SK-N-SH (cell line): ENCODE measurements around the gene ACAP3. TPM values are rescaled to one million over a fixed set of nuclear protein-coding genes. Genes with fewer than 3 reads are reported as not detected.

Experiments
- CTCF ChIA-PET: fragments of 300-600, 350-600 bp; formaldehyde crosslinking; extraction: SDS; loops from one replicate; lab custom pipeline; 2021; lab: Yijun Ruan, JAX
- POLR2A ChIA-PET: fragments of 350-600 bp; sonication (Branson Sonifier 250); formaldehyde crosslinking; extraction: SDS; loops from one replicate; lab custom pipeline; 2020; ENCODE audit warnings: antibody characterized with exemption, inconsistent platforms; lab: Yijun Ruan, JAX
- DNase-seq: peaks from one replicate; pipeline ENCODE4 v3.0.0; 2012
- H2AFZ ChIP-seq: fragments of 200-600 bp; sonication (generic); 2 replicates; pipeline ENCODE4 v1.8.1; 2016; ENCODE audit warnings: antibody characterized with exemption, mild to moderate bottlenecking, low read depth
- H3F3A ChIP-seq: fragments of 200-600 bp; sonication (generic); replicated peaks from 2 replicates; pipeline ENCODE3; 2016; ENCODE audit warnings: antibody characterized with exemption, mild to moderate bottlenecking; ENCODE audit not compliant: insufficient read depth
- H3K27ac ChIP-seq, 2 experiments: fragments of 200-500 bp in 1 of 2; fragments of 200-600 bp in 1 of 2; sonication (Bioruptor generic) in 1 of 2; sonication (generic), shearing (Covaris generic) in 1 of 2; 2 replicates each; pipeline versions ENCODE4 v1.5.1 to v1.6.1; 2014 to 2016; ENCODE audit warnings: low read depth in 2 of 2, inconsistent platforms in 1 of 2, low read length in 1 of 2, mild to moderate bottlenecking in 1 of 2, mixed read lengths in 1 of 2
- H3K27me3 ChIP-seq: fragments of 200-600 bp; sonication (generic), shearing (Covaris generic); 2 replicates; pipeline ENCODE4 v1.6.1; 2016; ENCODE audit warnings: mixed run types; ENCODE audit not compliant: insufficient read depth
- H3K36me3 ChIP-seq, 2 experiments: fragments of 200-500 bp in 1 of 2; fragments of 200-600 bp in 1 of 2; sonication (Bioruptor generic) in 1 of 2; sonication (generic) in 1 of 2; replicated peaks in 1 of 2; 2 replicates each; pipeline versions ENCODE3 to v1.5.1; 2014 to 2016; ENCODE audit warnings: low read length in 1 of 2, mild to moderate bottlenecking in 1 of 2; ENCODE audit not compliant: insufficient read depth in 2 of 2, control insufficient read depth in 1 of 2
- H3K4me1 ChIP-seq, 2 experiments: fragments of 200-500 bp in 1 of 2; fragments of 200-600 bp in 1 of 2; sonication (Bioruptor generic) in 1 of 2; sonication (generic), shearing (Covaris generic) in 1 of 2; 2 replicates each; pipeline versions ENCODE4 v1.5.1 to v1.6.1; 2014 to 2016; ENCODE audit warnings: low read depth in 1 of 2, low read length in 1 of 2, mixed run types in 1 of 2; ENCODE audit not compliant: insufficient read depth in 2 of 2, control insufficient read depth in 1 of 2
- H3K4me2 ChIP-seq: fragments of 200-600 bp; sonication (generic), shearing (Covaris generic); 2 replicates; pipeline ENCODE4 v1.6.1; 2017; ENCODE audit warnings: mixed run types
- H3K4me3 ChIP-seq, 2 experiments: fragments of 200-500 bp in 1 of 2; fragments of 200-600 bp in 1 of 2; sonication (Bioruptor generic) in 1 of 2; sonication (generic), shearing (Covaris generic) in 1 of 2; 2 replicates each; pipeline versions ENCODE4 v1.5.1 to v1.8.1; 2014 to 2016; ENCODE audit warnings: low read depth in 2 of 2, inconsistent platforms in 1 of 2, low read length in 1 of 2, mild to moderate bottlenecking in 1 of 2, mixed read lengths in 1 of 2, moderate library complexity in 1 of 2
- H3K79me2 ChIP-seq: fragments of 200-600 bp; sonication (generic); 2 replicates; pipeline ENCODE4 v1.8.1; 2017; ENCODE audit warnings: mild to moderate bottlenecking; ENCODE audit not compliant: insufficient read depth
- H3K9ac ChIP-seq: fragments of 200-600 bp; sonication (generic); 2 replicates; pipeline ENCODE4 v1.6.1; 2017; ENCODE audit warnings: mixed run types
- H3K9me2 ChIP-seq: fragments of 200-600 bp; sonication (generic); 2 replicates; pipeline ENCODE4 v1.6.1; 2017; ENCODE audit warnings: mixed run types
- H3K9me3 ChIP-seq: fragments of 200-600 bp; sonication (generic); 2 replicates; pipeline ENCODE4 v1.6.1; 2017; ENCODE audit warnings: mixed run types, mild to moderate bottlenecking, moderate library complexity
- H4K20me1 ChIP-seq: fragments of 200-600 bp; sonication (generic); 2 replicates; pipeline ENCODE4 v1.6.1; 2017; ENCODE audit warnings: mild to moderate bottlenecking, mixed run types; ENCODE audit not compliant: insufficient read depth
- CHD2 ChIP-seq: fragments of 150-350 bp; IDR thresholded peaks from 2 replicates; pipeline ENCODE4 v1.6.1; 2018; ENCODE audit warnings: low read length; ENCODE audit not compliant: partially characterized antibody
- ELF1 ChIP-seq: IDR thresholded peaks from 2 replicates; pipeline ENCODE4 v1.4.0; 2012
- EZH2phosphoT487 ChIP-seq: fragments of 200-600 bp; sonication (generic); IDR thresholded peaks from 2 replicates; pipeline ENCODE4 v1.6.1; 2017; ENCODE audit warnings: low read depth, mixed run types, mild to moderate bottlenecking, antibody characterized with exemption, moderate library complexity, borderline replicate concordance
- FOSL2 ChIP-seq: IDR thresholded peaks from 2 replicates; pipeline ENCODE4 v1.4.0; 2012; ENCODE audit warnings: low read depth, mild to moderate bottlenecking, moderate library complexity, borderline replicate concordance
- GABPA ChIP-seq: IDR thresholded peaks from 2 replicates; pipeline ENCODE4 v1.4.0; 2012; ENCODE audit warnings: low read depth, mild to moderate bottlenecking
- GATA2 ChIP-seq: sonication (generic); formaldehyde crosslinking; IDR thresholded peaks from 2 replicates; pipeline ENCODE4 v1.5.0; 2020; ENCODE audit warnings: mild to moderate bottlenecking, missing genetic modification reagents
- MXI1 ChIP-seq: IDR thresholded peaks from 2 replicates; pipeline ENCODE4 v1.6.1; 2012; ENCODE audit warnings: mild to moderate bottlenecking, low read depth, low read length, improper control_type of control experiment
- NFIC ChIP-seq: IDR thresholded peaks from 2 replicates; pipeline ENCODE4 v1.4.0; 2012; ENCODE audit warnings: borderline replicate concordance
- POLR2AphosphoS5 ChIP-seq: IDR thresholded peaks from 2 replicates; pipeline ENCODE4 v1.6.1; 2012; ENCODE audit warnings: low read depth, low read length
- RAD21 ChIP-seq: IDR thresholded peaks from 2 replicates; pipeline ENCODE4 v1.6.1; 2012; ENCODE audit warnings: mild to moderate bottlenecking, low read length
- RFX5 ChIP-seq: IDR thresholded peaks from 2 replicates; pipeline ENCODE4 v1.6.1; 2012; ENCODE audit warnings: mild to moderate bottlenecking, improper control_type of control experiment, low read length
- RXRA ChIP-seq: IDR thresholded peaks from 2 replicates; pipeline ENCODE4 v1.4.0; 2012; ENCODE audit warnings: low read depth, mild to moderate bottlenecking, borderline replicate concordance
- SMC3 ChIP-seq: IDR thresholded peaks from 2 replicates; pipeline ENCODE4 v1.6.1; 2012; ENCODE audit warnings: low read depth, low read length, improper control_type of control experiment
- TCF12 ChIP-seq: IDR thresholded peaks from 2 replicates; pipeline ENCODE4 v1.4.0; 2012
- TEAD4 ChIP-seq: IDR thresholded peaks from 2 replicates; pipeline ENCODE4 v1.4.0; 2012; ENCODE audit warnings: mild to moderate bottlenecking, borderline replicate concordance; ENCODE audit not compliant: insufficient read depth
- whole genome bisulfite sequencing: methylation state at CpG from one replicate; pipeline ENCODE4 v1.1.6; 2017; ENCODE audit warnings: low lambda C conversion rate; 5-methylcytosine and 5-hydroxymethylcytosine counted together
- polyA plus RNA-seq, 3 experiments: library from polyadenylated mRNA; depleted of rRNA; stranded (reverse); fragments of >200 nt; gene quantifications; 2 replicates each; pipeline ENCODE4 v1.2.3, GENCODE V29; 2012
- TF ChIP-seq, protein P1 (sequence below): fragments of 200-600 bp; sonication (generic); IDR thresholded peaks from 2 replicates; pipeline ENCODE4 v1.6.1; 2017; ENCODE audit warnings: antibody characterized with exemption, mild to moderate bottlenecking, moderate library complexity
- TF ChIP-seq, protein P2 (sequence below): fragments of 150-350 bp; IDR thresholded peaks from 2 replicates; pipeline ENCODE4 v1.6.1; 2016; ENCODE audit warnings: mild to moderate bottlenecking, low read depth, low read length
- TF ChIP-seq, protein P3 (sequence below): IDR thresholded peaks from 2 replicates; pipeline ENCODE4 v1.6.1; 2012; ENCODE audit warnings: mild to moderate bottlenecking, low read depth, low read length, moderate library complexity

The ACAP3 gene
- polyA plus RNA-seq, 1 of the 3 experiments (the other 2 are of a cell fraction): 51.7 TPM

DNA sequence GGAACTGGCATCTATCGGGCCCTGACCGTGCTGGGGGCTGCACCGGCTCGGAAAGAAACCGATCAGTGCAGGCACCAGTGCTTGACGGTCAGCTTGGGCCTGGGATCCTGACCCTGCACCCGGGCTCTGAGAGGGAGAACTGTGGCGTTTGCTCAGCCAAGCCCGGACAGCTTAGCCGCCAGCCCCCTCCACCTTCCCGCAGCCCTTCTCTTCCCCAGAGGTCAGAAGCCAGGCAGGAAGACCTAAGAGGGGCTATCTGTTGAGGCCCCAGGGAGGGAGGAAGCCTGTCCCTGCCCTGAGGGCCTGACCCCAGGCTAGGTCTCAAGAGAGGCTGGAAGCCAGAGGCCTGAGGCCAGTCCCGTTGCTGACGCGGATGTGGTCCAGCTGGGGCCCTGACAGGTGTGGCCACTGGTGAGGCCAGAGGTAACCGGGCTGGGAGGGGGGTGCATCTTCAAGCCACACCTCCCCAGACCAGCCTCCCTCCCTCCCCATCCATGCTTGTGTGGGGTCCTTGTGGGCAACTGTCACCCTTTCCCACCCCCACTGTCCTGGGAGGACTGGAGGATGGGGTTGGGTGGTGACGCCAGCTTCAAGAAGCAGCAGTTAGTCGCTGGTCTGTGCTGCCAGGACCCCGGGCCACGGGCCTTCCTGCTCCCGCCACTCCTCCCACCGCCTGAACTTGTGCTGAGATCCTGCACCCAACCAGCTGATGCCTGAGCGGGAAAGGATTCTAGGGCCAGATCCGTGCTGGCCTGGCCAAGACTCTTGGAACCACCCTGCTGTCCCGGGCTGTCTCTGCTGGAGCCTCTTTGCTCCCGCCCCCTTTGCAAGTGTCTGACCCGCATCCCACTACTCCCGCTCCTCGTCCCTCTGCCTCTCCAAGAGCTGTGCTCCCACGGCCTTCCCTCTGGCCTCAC, 44.0 kb upstream of the ACAP3 start:
- ChIA-PET POLR2A (interaction anchor here (0.6 to 0.9 kb wide), 2 partner anchors 19 to 24 kb away, joined by 3 read pairs; no protein-coding TSS in a partner anchor), CTCF (interaction anchor here (0.6 to 5.1 kb wide), 8 partner anchors 9 to 631 kb away, joined by 3 to 48 read pairs (median 4); partner anchors contain the start of gene AURKAIP1)
- no peaks in the 10 kb centered on the region for H3K36me3 ChIP-seq
- peaks cover 0 to 46% of the 10 kb centered on the region in 2 experiments; a peak in 1 of 4 replicates for H3K4me1 ChIP-seq
- H3K4me2 ChIP-seq: no peak overlapping the region
- no peaks in the 10 kb centered on the region for H3K27me3 ChIP-seq
- peaks cover 5% of the 10 kb centered on the region for H3F3A ChIP-seq
- peaks cover 12% of the 10 kb centered on the region for H4K20me1 ChIP-seq
- peaks cover 21% of the 10 kb centered on the region for H3K79me2 ChIP-seq
- no peak overlapping the region for H3K4me3 ChIP-seq
- no peaks in the 10 kb centered on the region for H3K9me2 ChIP-seq
- no peak overlapping the region; a peak in 1 of 4 replicates for H3K27ac ChIP-seq
- no peak overlapping the region for H2AFZ ChIP-seq
- 90% methylated on average over 15 of the region's 29 CpGs for WGBS
- H3K9ac ChIP-seq: no peak overlapping the region
- H3K9me3 ChIP-seq: no peaks in the 10 kb centered on the region
- TF ChIP-seq RFX5 (no peak), GATA2 (CRISPR knock-in tag) (no peak)
- no peak for DNase-seq

DNA sequence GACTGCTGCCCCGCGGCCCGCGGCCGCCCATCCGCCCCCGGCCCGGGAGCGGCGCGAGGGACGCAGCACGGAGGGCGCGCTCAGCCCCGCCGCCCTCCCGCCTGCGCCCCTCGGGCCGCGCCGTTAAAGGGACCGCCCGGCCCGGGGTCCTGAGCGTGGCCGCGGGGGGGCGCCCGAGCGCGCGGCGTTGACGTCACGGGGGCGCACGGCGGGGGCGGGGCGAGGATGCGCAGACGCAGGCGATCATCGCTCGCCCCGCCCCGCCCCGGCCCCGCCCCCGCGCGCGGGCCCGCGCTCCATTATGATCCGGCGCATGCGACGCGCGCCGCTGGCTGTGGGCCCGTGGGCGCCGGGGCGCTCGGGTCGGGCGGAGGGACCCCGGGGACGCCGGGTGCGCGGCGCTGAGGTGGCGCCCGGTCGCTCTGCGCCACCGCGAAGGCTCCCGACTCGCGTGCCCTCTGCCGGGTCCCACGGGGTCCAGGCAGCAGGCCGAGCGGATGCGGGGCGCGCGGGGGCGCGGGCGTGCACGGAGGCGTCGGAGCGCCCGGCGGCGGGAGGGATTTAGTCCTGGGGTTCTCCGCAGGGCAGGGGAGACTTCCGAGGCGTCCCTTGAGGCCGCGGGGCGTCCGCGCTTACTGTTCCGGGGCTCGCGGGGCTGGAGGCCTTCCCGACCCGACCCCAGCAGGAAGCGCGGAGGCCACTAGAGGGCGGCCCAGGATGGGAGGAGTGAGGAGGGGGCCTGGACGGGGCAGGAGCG, 41.7 kb upstream of the ACAP3 start, which contains the start of gene DVL1:
Gene DVL1, minus strand, starts transcription at position 163 of the 757 bp plus-strand sequence. CDS start 353 bp downstream, outside the sequence.
- POLR2A ChIA-PET: no interaction called here
- peaks cover 0 to 45% of the 10 kb centered on the region in 2 experiments; a peak in 1 of 4 replicates for H3K4me1 ChIP-seq
- peak within 1 kb of the TSS; percentile 76; the same call in 1 of the 2 replicates for H3K9ac ChIP-seq
- peaks cover 34% of the 10 kb centered on the region for H4K20me1 ChIP-seq
- WGBS: 0% methylated on average over 12 of the region's 122 CpGs
- peak; percentile 98 for DNase-seq
- no peaks in the 10 kb centered on the region for H3K9me2 ChIP-seq
- H3K27ac ChIP-seq: peak within 1 kb of the TSS in 1 of 2 experiments; percentile 90; a peak in 2 of 4 replicates
- H3K9me3 ChIP-seq: no peaks in the 10 kb centered on the region
- peak within 1 kb of the TSS; percentile 67 to 87 for H3K4me3 ChIP-seq
- H3K36me3 ChIP-seq: no peaks in the 10 kb centered on the region
- H3K27me3 ChIP-seq: no peaks in the 10 kb centered on the region
- CTCF ChIA-PET: interaction anchor here (1.0 to 2.1 kb wide), 6 partner anchors 10 to 49 kb away, joined by 3 to 13 read pairs (median 6); partner anchors contain the start of gene AURKAIP1
- H2AFZ ChIP-seq: no peak within 1 kb of the TSS
- peaks cover 44% of the 10 kb centered on the region for H3K79me2 ChIP-seq
- H3K4me2 ChIP-seq: peak within 1 kb of the TSS; percentile 89
- H3F3A ChIP-seq: peaks cover 5% of the 10 kb centered on the region
- TF ChIP-seq, protein P1, sequence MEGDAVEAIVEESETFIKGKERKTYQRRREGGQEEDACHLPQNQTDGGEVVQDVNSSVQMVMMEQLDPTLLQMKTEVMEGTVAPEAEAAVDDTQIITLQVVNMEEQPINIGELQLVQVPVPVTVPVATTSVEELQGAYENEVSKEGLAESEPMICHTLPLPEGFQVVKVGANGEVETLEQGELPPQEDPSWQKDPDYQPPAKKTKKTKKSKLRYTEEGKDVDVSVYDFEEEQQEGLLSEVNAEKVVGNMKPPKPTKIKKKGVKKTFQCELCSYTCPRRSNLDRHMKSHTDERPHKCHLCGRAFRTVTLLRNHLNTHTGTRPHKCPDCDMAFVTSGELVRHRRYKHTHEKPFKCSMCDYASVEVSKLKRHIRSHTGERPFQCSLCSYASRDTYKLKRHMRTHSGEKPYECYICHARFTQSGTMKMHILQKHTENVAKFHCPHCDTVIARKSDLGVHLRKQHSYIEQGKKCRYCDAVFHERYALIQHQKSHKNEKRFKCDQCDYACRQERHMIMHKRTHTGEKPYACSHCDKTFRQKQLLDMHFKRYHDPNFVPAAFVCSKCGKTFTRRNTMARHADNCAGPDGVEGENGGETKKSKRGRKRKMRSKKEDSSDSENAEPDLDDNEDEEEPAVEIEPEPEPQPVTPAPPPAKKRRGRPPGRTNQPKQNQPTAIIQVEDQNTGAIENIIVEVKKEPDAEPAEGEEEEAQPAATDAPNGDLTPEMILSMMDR: peak; percentile 55
- TF ChIP-seq POLR2AphosphoS5 (no peak; the same call in 1 of the 2 replicates), SMC3 (0 out of 2 replicates have a peak, but pooled peaks have one; percentile 5), ELF1 (no peak), TEAD4 (no peak), CHD2 (no peak), RAD21 (peak; percentile 46), EZH2phosphoT487 (no peak), GABPA (no peak), MXI1 (peak; percentile 33; the same call in 1 of the 2 replicates), NFIC (no peak), TCF12 (no peak), RXRA (no peak), FOSL2 (no peak)
- TF ChIP-seq, protein P2, sequence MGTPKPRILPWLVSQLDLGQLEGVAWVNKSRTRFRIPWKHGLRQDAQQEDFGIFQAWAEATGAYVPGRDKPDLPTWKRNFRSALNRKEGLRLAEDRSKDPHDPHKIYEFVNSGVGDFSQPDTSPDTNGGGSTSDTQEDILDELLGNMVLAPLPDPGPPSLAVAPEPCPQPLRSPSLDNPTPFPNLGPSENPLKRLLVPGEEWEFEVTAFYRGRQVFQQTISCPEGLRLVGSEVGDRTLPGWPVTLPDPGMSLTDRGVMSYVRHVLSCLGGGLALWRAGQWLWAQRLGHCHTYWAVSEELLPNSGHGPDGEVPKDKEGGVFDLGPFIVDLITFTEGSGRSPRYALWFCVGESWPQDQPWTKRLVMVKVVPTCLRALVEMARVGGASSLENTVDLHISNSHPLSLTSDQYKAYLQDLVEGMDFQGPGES: no peak
- TF ChIP-seq, protein P3, sequence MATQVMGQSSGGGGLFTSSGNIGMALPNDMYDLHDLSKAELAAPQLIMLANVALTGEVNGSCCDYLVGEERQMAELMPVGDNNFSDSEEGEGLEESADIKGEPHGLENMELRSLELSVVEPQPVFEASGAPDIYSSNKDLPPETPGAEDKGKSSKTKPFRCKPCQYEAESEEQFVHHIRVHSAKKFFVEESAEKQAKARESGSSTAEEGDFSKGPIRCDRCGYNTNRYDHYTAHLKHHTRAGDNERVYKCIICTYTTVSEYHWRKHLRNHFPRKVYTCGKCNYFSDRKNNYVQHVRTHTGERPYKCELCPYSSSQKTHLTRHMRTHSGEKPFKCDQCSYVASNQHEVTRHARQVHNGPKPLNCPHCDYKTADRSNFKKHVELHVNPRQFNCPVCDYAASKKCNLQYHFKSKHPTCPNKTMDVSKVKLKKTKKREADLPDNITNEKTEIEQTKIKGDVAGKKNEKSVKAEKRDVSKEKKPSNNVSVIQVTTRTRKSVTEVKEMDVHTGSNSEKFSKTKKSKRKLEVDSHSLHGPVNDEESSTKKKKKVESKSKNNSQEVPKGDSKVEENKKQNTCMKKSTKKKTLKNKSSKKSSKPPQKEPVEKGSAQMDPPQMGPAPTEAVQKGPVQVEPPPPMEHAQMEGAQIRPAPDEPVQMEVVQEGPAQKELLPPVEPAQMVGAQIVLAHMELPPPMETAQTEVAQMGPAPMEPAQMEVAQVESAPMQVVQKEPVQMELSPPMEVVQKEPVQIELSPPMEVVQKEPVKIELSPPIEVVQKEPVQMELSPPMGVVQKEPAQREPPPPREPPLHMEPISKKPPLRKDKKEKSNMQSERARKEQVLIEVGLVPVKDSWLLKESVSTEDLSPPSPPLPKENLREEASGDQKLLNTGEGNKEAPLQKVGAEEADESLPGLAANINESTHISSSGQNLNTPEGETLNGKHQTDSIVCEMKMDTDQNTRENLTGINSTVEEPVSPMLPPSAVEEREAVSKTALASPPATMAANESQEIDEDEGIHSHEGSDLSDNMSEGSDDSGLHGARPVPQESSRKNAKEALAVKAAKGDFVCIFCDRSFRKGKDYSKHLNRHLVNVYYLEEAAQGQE: no peak
